ENCODE results near the gene ATP4A. TPM values are rescaled to one million over a fixed set of nuclear protein-coding genes. Genes with fewer than 3 reads are reported as not detected.
"Not testable (repeated sequence)": the region's sequence is repeated elsewhere in the genome, so short reads cannot be mapped to it uniquely, and the experiment has no call there.

The ATP4A gene
- total RNA-seq, 4 donors from 2014 or later: not detected

- H3K36me3 ChIP-seq: no peaks in the 10 kb centered on the region
- no peak overlapping the region for H3K27ac ChIP-seq
- DNase-seq (no peak), ATAC-seq (no peak)
- TF ChIP-seq CTCF (IDR thresholded peaks at IDR 0.05 in 4 of 5, conservative IDR thresholded peaks at IDR 0.05 in 1 of 5) (no peak), POLR2A (IDR thresholded peaks at IDR 0.05) (no peak)
- intact Hi-C loops (cut with DNase I; ENCODE audit: low total_unique reads): no loop called here
- no peaks in the 10 kb centered on the region for H3K27me3 ChIP-seq
- no peaks in the 10 kb centered on the region for H3K9me3 ChIP-seq
- H3K4me1 ChIP-seq: peaks cover 4 to 13% of the 10 kb centered on the region in 2 donors
- no peak overlapping the region for H3K4me3 ChIP-seq
- in situ Hi-C loops (cut with MboI; ENCODE audit: low sequenced_read_pairs in 4 of 4): no loop called here
Observed at GRCh38 chr19:35608251-35608650, 44.8 kb upstream of the ATP4A start.

GRCh38 chr19:35607661-35608060 lies 44.2 kb upstream of the ATP4A start:
- no peak for ATAC-seq
- no peak overlapping the region for H3K27ac ChIP-seq
- H3K27me3 ChIP-seq: no peaks in the 10 kb centered on the region
- intact Hi-C loops (cut with DNase I; ENCODE audit: low total_unique reads) (no loop called here), in situ Hi-C loops (cut with MboI; ENCODE audit: low sequenced_read_pairs in 4 of 4) (no loop called here)
- H3K4me3 ChIP-seq: no peak overlapping the region
- H3K4me1 ChIP-seq: peaks cover 0 to 7% of the 10 kb centered on the region in 2 donors
- DNase-seq: no peak
- H3K9me3 ChIP-seq: no peaks in the 10 kb centered on the region
- H3K36me3 ChIP-seq: no peaks in the 10 kb centered on the region
- TF ChIP-seq CTCF (IDR thresholded peaks at IDR 0.05 in 4 of 5, conservative IDR thresholded peaks at IDR 0.05 in 1 of 5) (no peak), POLR2A (IDR thresholded peaks at IDR 0.05) (no peak)

- intact Hi-C loops (cut with DNase I; ENCODE audit: low total_unique reads); DNase-seq; H3K9me3 ChIP-seq; in situ Hi-C loops (cut with MboI; ENCODE audit: low sequenced_read_pairs in 4 of 4); H3K27ac ChIP-seq; H3K4me3 ChIP-seq; H3K36me3 ChIP-seq; H3K4me1 ChIP-seq; ATAC-seq; H3K27me3 ChIP-seq: not testable (repeated sequence)
Observed at GRCh38 chr19:35607170-35607569, 43.7 kb upstream of the ATP4A start.

GRCh38 chr19:35604436-35604835 lies 41.0 kb upstream of the ATP4A start:
- H3K4me3 ChIP-seq; in situ Hi-C loops (cut with MboI; ENCODE audit: low sequenced_read_pairs in 4 of 4): not testable (repeated sequence)

GRCh38 chr19:35601971-35602370 lies 38.5 kb upstream of the ATP4A start:
- TF ChIP-seq POLR2A (IDR thresholded peaks at IDR 0.05): no peak
- no peak for TF ChIP-seq CTCF (IDR thresholded peaks at IDR 0.05 in 4 of 5, conservative IDR thresholded peaks at IDR 0.05 in 1 of 5)
- H3K4me1 ChIP-seq: no peaks in the 10 kb centered on the region
- H3K4me3 ChIP-seq: no peak overlapping the region
- ATAC-seq: no peak
- intact Hi-C loops (cut with DNase I; ENCODE audit: low total_unique reads) (no loop called here), in situ Hi-C loops (cut with MboI; ENCODE audit: low sequenced_read_pairs in 4 of 4) (no loop called here)
- DNase-seq: no peak
- H3K27ac ChIP-seq: no peak overlapping the region
- no peaks in the 10 kb centered on the region for H3K27me3 ChIP-seq
- H3K36me3 ChIP-seq: no peaks in the 10 kb centered on the region
- no peaks in the 10 kb centered on the region for H3K9me3 ChIP-seq

More at GRCh38 chr19:35604436-35604835, 41.0 kb upstream of the ATP4A start:
- H3K36me3 ChIP-seq; DNase-seq; H3K27ac ChIP-seq; H3K9me3 ChIP-seq; H3K4me1 ChIP-seq; H3K27me3 ChIP-seq; intact Hi-C loops (cut with DNase I; ENCODE audit: low total_unique reads); ATAC-seq: not testable (repeated sequence)

- no peaks in the 10 kb centered on the region for H3K36me3 ChIP-seq
- TF ChIP-seq CTCF (IDR thresholded peaks at IDR 0.05 in 4 of 5, conservative IDR thresholded peaks at IDR 0.05 in 1 of 5): no peak
- TF ChIP-seq POLR2A (IDR thresholded peaks at IDR 0.05): no peak
- in situ Hi-C loops (cut with MboI; ENCODE audit: low sequenced_read_pairs in 4 of 4): no loop called here
- H3K27ac ChIP-seq: no peak overlapping the region
- H3K4me1 ChIP-seq: no peaks in the 10 kb centered on the region
- ATAC-seq: no peak
- H3K27me3 ChIP-seq: peaks cover 0 to 6% (median 2%) of the 10 kb centered on the region in 3 donors
- intact Hi-C loops (cut with DNase I; ENCODE audit: low total_unique reads): no loop called here
- DNase-seq: no peak
- H3K9me3 ChIP-seq: no peaks in the 10 kb centered on the region
- no peak overlapping the region for H3K4me3 ChIP-seq
Observed at GRCh38 chr19:35596366-35596999, 33.0 kb upstream of the ATP4A start.

All from gastrocnemius medialis (tissue), 4 donors.